GM23248 (cell line): ENCODE results near the gene REXO1. TPM values are rescaled to one million over a fixed set of nuclear protein-coding genes. Genes with fewer than 3 reads are reported as not detected.

ENCODE experiments used
- DNase-seq: peaks from one replicate; pipeline ENCODE4 v3.0.0-alpha.2; 2015
- H2AFZ ChIP-seq: fragments of 200-600 bp; sonication (generic); 2 replicates; pipeline ENCODE4 v1.6.1; 2016; ENCODE audit warnings: antibody characterized with exemption
- H3F3A ChIP-seq: fragments of 200-600 bp; sonication (generic); 2 replicates; pipeline ENCODE4 v1.6.1; 2016; ENCODE audit warnings: mild to moderate bottlenecking, antibody characterized with exemption, mixed run types; ENCODE audit not compliant: insufficient read depth
- H3K27ac ChIP-seq: fragments of 200-600 bp; sonication (generic); 2 replicates; pipeline ENCODE4 v1.5.1; 2016; ENCODE audit warnings: mild to moderate bottlenecking
- H3K27me3 ChIP-seq: fragments of 200-600 bp; sonication (generic); replicated peaks from 2 replicates; pipeline ENCODE4 v1.6.1; 2016; ENCODE audit warnings: mild to moderate bottlenecking; ENCODE audit not compliant: insufficient read depth
- H3K36me3 ChIP-seq: fragments of 200-600 bp; sonication (generic); 2 replicates; pipeline ENCODE4 v1.6.1; 2016; ENCODE audit warnings: low read depth, mild to moderate bottlenecking
- H3K4me1 ChIP-seq: fragments of 200-600 bp; sonication (generic); 2 replicates; pipeline ENCODE4 v1.6.1; 2016; ENCODE audit warnings: mild to moderate bottlenecking; ENCODE audit not compliant: insufficient read depth
- H3K4me2 ChIP-seq: fragments of 200-600 bp; sonication (generic); one replicate; pipeline ENCODE4 v1.6.1; 2016; ENCODE audit warnings: mild to moderate bottlenecking; ENCODE audit not compliant: unreplicated experiment
- H3K4me3 ChIP-seq: fragments of 200-600 bp; sonication (generic); 2 replicates; pipeline ENCODE4 v1.5.1; 2016; ENCODE audit warnings: mild to moderate bottlenecking
- H3K79me2 ChIP-seq: fragments of 200-600 bp; sonication (generic); 2 replicates; pipeline ENCODE4 v1.6.1; 2016; ENCODE audit warnings: mild to moderate bottlenecking; ENCODE audit not compliant: insufficient read depth
- H3K9ac ChIP-seq: fragments of 200-600 bp; sonication (generic); 2 replicates; pipeline ENCODE4 v1.6.1; 2016; ENCODE audit warnings: mild to moderate bottlenecking
- H3K9me2 ChIP-seq: fragments of 200-600 bp; sonication (generic); 2 replicates; pipeline ENCODE4 v1.6.1; 2016; ENCODE audit warnings: mixed run types, mild to moderate bottlenecking, moderate library complexity; ENCODE audit not compliant: insufficient read depth
- H3K9me3 ChIP-seq: fragments of 200-600 bp; sonication (generic); one replicate; pipeline ENCODE4 v1.6.1; 2017; ENCODE audit warnings: low read depth
- H4K20me1 ChIP-seq: fragments of 200-600 bp; sonication (generic); 2 replicates; pipeline ENCODE4 v1.6.0; 2016; ENCODE audit not compliant: insufficient read depth
- EZH2 ChIP-seq: fragments of 200-600 bp; sonication (generic); IDR thresholded peaks from 2 replicates; pipeline ENCODE4 v1.6.1; 2018; ENCODE audit warnings: antibody characterized with exemption, mild to moderate bottlenecking; ENCODE audit not compliant: insufficient read depth, poor library complexity, severe bottlenecking
- EZH2phosphoT487 ChIP-seq: fragments of 200-600 bp; sonication (generic); IDR thresholded peaks from 2 replicates; pipeline ENCODE4 v1.6.1; 2018; ENCODE audit warnings: antibody characterized with exemption, moderate library complexity, mild to moderate bottlenecking, low read depth; ENCODE audit not compliant: insufficient read depth
- WGBS, 2 experiments: methylation state at CpG; one replicate each; pipeline ENCODE4 v1.1.6; 2015 to 2017; ENCODE audit warnings: low lambda C conversion rate in 2 of 2, low coverage in 1 of 2; ENCODE audit errors: missing lambda C conversion rate in 2 of 2; 5-methylcytosine and 5-hydroxymethylcytosine counted together
- in situ Hi-C: fragments of 300-500 bp; cut with MboI; formaldehyde crosslinking; loops from 2 replicates; pipeline ENCODE4 v1.15.0; 2020
- polyA plus RNA-seq: library from polyadenylated mRNA; unstranded; fragments of >200 nt; fragmentation: Nextera tagmentation; extraction: Ambion mirVana; gene quantifications from 2 replicates; pipeline ENCODE4 v1.2.1, GENCODE V29; 2016
- total RNA-seq: library from RNA; depleted of rRNA; stranded (reverse); fragments of >200 nt; shearing (Covaris generic); gene quantifications from 2 replicates; pipeline ENCODE4 v1.2.3, GENCODE V29; 2014

The REXO1 gene
- total and polyA plus RNA-seq, 2 experiments from 2014 or later: 4.9 to 5.2 TPM

GRCh38 chr19:1830568-1830967 lies 17.7 kb downstream of the REXO1 start:
- 90 to 92% methylated on average over 15 of the region's 15 CpGs for WGBS, 2 experiments
- Histone ChIP-seq H3K9me3 (no peaks in the 10 kb centered on the region), H3K79me2 (peaks cover 68% of the 10 kb centered on the region), H3F3A (no peaks in the 10 kb centered on the region), H3K4me1 (no peaks in the 10 kb centered on the region), H3K27ac (no peak overlapping the region), H3K4me2 (no peak overlapping the region), H3K36me3 (no peaks in the 10 kb centered on the region), H3K27me3 (no peaks in the 10 kb centered on the region), H3K9me2 (no peaks in the 10 kb centered on the region), H2AFZ (no peak overlapping the region), H4K20me1 (no peaks in the 10 kb centered on the region), H3K4me3 (no peak overlapping the region), H3K9ac (no peak overlapping the region)
- in situ Hi-C loops: no loop called here
- TF ChIP-seq EZH2phosphoT487 (no peak), EZH2 (no peak)
- no peak for DNase-seq

GRCh38 chr19:1829958-1830357 lies 18.3 kb downstream of the REXO1 start:
- no peak for TF ChIP-seq EZH2phosphoT487
- TF ChIP-seq EZH2: no peak
- Histone ChIP-seq H3K36me3 (no peaks in the 10 kb centered on the region), H3K27ac (no peak overlapping the region), H3K9me2 (no peaks in the 10 kb centered on the region), H3K9me3 (no peaks in the 10 kb centered on the region), H3K9ac (no peak overlapping the region), H4K20me1 (no peaks in the 10 kb centered on the region), H3K27me3 (no peaks in the 10 kb centered on the region), H2AFZ (no peak overlapping the region), H3K4me1 (no peaks in the 10 kb centered on the region), H3K79me2 (peaks cover 63% of the 10 kb centered on the region), H3K4me3 (no peak overlapping the region), H3K4me2 (no peak overlapping the region), H3F3A (no peaks in the 10 kb centered on the region)
- no peak for DNase-seq
- in situ Hi-C loops: no loop called here
- 93 to 95% methylated on average over 11 of the region's 11 CpGs for WGBS, 2 experiments

GRCh38 chr19:1828279-1829238 lies 19.7 kb downstream of the REXO1 start:
- WGBS, 2 experiments: 96 to 97% methylated on average over 32 to 56 of the region's 57 CpGs
- Histone ChIP-seq H3K9me3 (no peaks in the 10 kb centered on the region), H3K4me3 (no peak overlapping the region), H3K36me3 (no peaks in the 10 kb centered on the region), H3K9me2 (no peaks in the 10 kb centered on the region), H3F3A (no peaks in the 10 kb centered on the region), H2AFZ (no peak overlapping the region), H4K20me1 (no peaks in the 10 kb centered on the region), H3K79me2 (peaks cover 49% of the 10 kb centered on the region), H3K27ac (no peak overlapping the region), H3K4me1 (no peaks in the 10 kb centered on the region), H3K27me3 (no peaks in the 10 kb centered on the region), H3K9ac (no peak overlapping the region), H3K4me2 (no peak overlapping the region)
- DNase-seq: no peak
- TF ChIP-seq EZH2: no peak
- TF ChIP-seq EZH2phosphoT487: no peak
- in situ Hi-C loops: no loop called here

GRCh38 chr19:1827566-1828278 lies 20.6 kb downstream of the REXO1 start:
- Histone ChIP-seq H3K9me3 (no peaks in the 10 kb centered on the region), H3K27ac (no peak overlapping the region), H3K4me2 (no peak overlapping the region), H3K4me3 (no peak overlapping the region), H3K9me2 (no peaks in the 10 kb centered on the region), H4K20me1 (no peaks in the 10 kb centered on the region), H2AFZ (no peak overlapping the region), H3K36me3 (no peaks in the 10 kb centered on the region), H3K4me1 (no peaks in the 10 kb centered on the region), H3K79me2 (peaks cover 41% of the 10 kb centered on the region), H3F3A (no peaks in the 10 kb centered on the region), H3K9ac (no peak overlapping the region), H3K27me3 (no peaks in the 10 kb centered on the region)
- in situ Hi-C loops: no loop called here
- 90 to 91% methylated on average over 37 to 41 of the region's 41 CpGs for WGBS, 2 experiments
- DNase-seq: no peak
- TF ChIP-seq EZH2phosphoT487: no peak
- TF ChIP-seq EZH2: no peak
